GM12801 (cell line): ENCODE data around the gene ADAMTSL3.

Experiments
- CTCF ChIP-seq: IDR thresholded peaks from one replicate; pipeline ENCODE4 v1.5.1; 2011; ENCODE audit warnings: control low read depth; ENCODE audit not compliant: insufficient read length; ENCODE audit errors: extremely low read depth

Gene ADAMTSL3

DNA sequence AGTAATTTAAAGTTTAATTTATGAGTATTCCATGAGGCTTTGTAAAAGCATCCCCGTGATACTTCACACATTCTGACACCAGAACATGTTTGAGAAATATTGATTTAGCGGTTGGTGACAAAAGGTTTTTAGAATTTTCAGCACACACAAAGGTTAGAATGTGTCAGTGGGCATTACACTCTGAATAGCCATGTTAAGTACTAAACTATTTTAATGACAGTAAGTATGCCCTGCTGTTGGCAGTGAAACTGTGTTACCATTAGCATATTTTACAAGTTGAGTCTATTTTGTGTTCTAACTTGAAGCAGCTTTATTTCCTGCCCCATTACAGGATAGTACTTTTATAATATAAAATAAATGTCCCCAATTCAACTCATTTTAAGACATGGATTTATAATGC is 66.5 kb downstream of the ADAMTSL3 start:
- no peak for TF ChIP-seq CTCF

- TF ChIP-seq CTCF, result no peak
These were observed 67.1 kb downstream of the ADAMTSL3 start for GRCh38 chr15:83721031-83721430.

DNA sequence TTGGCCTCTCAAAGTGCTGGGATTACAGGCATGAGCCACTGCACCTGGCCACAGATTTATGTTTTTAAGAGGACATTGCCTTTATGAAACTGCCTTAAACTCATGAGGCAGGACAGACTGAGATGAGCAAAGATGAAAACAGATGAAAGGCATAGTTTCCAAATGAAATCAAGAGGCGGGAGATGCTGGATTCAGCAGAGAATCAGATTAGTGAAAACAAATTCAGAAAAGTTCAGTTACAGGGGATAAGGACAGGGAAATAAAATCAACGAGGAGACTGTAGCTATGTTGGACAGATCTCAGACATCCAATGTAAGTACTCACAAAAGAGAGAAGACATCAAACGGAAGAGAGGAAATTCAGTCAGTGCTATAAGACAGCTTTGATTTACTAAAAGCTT is 68.1 kb downstream of the ADAMTSL3 start:
- no peak for TF ChIP-seq CTCF

DNA sequence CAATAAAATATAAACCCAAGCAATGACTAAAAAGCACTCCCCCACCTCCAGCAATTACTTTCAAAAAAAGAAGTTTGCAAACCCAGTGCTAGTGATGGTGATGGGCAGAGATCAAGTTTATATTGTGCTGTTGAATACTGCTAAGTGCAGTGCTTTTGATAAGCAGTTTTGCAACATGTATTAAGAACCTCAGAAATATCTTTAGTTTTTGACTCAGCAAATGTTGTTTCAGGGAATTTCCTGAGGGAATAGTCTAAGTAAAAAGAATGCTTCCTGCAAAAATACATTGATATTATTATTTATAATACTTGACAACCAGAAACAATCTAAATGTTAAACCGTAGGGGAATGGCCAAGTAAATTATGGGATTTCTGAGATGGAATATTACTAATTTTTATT is 69.3 kb downstream of the ADAMTSL3 start:
- no peak for TF ChIP-seq CTCF

DNA sequence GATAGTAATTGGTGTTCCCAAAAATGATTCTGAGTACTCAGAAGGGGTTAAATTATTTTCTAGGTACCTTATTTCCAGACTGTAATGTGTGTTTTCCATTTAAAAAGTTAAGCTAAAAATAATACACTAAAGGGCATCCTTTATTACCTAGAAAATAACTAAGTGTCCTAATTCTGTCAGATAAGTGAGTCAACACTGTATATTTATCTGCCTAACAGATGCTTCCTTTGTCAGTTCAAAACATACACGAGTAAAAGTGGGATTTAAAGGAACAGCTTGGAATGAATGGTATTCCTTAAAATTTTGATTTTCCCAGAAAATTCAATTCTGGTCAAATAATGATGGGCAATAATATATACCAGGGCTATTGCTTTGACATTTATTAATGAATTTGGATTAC is 78.3 kb downstream of the ADAMTSL3 start:
- TF ChIP-seq CTCF, result no peak

- no peak for TF ChIP-seq CTCF
These were observed 78.8 kb downstream of the ADAMTSL3 start for GRCh38 chr15:83732770-83733169.

DNA sequence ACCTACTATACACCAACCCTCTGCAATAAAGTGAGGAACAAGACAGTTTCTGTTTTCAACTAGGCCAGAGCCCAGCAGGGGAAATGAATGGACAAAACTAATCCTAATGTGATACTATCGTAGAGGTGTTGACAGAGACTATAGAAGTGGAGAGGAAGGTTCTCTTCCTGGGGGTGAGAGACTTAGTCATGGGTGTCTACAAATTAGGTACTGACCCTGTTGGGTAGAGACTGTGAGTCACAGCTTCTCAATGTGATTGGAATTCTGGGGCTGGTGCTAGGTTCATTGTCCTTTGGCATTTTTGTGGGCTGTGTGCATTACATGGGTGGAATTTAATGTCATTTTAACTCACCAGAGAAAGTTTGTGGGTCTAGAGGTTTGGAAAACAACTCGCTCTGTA is 79.3 kb downstream of the ADAMTSL3 start:
- TF ChIP-seq CTCF, result no peak

GRCh38 chr15:83733691-83734090 is 79.8 kb downstream of the ADAMTSL3 start:
- no peak for TF ChIP-seq CTCF
